HL-60/S4 (cell line): ENCODE measurements around the gene U2AF2.

Source experiments
- in situ Hi-C: fragments of 300-500 bp; cut with MboI; formaldehyde crosslinking; loops from 2 replicates; pipeline ENCODE4 v1.14.3; 2022; ENCODE audit warnings: low sequenced_read_pairs

Gene U2AF2

DNA sequence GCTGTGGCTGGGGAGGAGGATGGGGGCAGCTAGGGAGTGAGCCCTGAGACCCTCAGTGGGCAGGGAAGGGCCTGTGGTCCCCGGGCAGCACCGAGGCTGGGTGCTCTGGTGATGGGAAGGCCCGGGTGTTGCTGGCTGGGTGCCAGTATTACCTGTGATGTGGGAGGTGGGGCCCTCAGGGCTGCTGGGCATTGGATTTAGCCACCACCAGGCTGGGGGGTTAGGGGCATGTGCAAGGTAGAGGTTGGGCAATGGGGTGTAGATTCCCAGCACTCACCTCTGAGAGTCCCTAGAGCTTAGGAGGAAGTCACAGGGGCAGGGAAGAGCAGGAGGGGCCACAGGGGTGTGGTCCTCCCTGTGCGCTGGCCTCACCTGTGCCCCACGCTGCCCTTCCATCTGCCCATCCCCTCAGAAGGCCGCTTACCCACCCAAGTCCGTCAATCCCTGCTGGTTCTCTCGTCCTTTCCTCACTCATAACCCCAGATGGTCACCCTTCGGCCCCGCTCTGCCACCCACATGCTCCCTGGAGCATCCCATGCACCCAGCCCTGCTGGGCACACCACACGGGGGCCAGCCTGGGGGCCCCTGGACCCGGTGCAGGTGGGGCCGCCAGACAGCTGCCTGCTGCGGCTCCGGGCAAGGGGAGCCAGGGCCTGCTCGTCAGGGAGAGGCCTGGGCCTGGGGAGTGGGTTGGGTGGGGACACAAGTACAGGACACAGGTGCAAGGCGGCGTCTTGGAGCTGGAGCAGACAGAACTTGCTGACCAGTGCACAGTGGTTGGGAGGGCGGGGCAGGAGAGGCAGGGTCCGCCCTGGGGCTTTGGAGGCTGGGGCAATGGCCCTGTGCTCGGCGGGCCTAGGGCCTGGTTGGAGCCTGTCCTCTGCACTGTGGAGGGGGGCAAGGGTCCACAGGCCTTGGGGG, 32.7 kb downstream of the U2AF2 start:
- in situ Hi-C loops = no loop called here

DNA sequence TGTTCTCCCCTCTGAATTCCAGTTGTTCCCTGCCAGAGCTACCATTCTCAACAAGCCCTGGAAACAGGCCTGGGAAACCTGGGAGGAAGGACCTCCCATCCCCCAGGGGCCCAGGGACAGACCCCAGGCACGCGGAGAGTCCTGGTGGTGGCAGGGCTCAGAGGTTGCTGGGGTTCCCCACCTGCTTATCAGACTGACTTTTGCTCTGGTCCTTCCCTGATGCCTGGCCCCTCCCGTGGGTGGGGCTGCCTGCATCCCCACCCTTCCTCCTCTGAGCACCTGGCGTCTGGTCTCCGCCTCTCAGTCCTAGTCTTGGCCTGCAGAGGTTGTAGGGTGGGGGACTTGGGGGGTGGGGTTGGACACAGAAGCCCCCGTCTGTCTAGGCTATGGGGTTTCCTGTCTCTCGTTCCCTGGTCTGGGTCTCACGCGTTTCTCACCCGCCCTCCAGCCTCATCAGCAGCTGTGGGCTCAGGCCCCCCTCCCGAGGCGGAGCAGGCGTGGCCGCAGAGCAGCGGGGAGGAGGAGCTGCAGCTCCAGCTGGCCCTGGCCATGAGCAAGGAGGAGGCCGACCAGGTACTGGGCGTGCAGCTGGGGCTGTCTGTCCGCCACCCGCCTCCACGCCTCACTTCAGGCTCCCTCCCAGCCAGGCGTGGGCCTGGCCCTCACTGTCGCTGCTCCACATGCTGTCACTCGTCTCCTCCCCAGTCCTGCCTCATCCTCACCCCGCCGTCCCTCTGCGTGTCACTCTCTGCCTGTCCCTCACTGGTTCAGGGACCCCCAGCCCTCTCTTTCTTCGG, 33.8 kb downstream of the U2AF2 start:
- in situ Hi-C loops = no loop called here

DNA sequence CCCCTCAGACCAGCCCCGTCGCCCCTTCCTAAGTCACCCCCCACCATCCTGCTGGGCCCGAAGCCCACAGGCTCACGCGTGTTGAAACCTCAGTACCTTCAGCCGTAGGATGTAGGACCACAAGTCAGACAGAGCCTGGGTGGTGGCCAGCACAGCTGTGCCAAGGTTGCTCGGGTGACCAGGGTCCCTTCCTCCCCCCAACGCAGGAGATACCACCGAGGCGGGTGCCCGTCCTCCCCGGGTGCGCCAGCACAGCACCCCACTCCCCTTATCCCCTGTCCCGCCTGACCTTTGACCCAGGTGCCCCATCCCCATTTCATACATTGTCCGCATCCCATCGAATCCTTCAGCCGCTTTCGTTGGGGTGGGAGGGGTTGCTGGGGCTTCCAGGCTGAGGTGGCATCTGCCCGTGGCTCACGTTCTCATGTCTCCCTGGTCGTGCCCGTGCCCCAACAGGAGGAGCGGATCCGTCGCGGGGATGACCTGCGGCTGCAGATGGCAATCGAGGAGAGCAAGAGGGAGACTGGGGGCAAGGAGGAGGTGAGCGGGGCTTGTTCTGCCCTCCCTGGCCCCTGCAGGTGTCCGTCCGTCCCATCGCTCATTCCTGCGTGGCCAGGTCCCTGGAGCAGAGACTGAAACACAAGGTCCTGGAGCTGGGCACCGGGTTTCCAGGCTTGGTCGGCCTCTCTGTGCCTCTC, 34.7 kb downstream of the U2AF2 start:
- in situ Hi-C loops = no loop called here

DNA sequence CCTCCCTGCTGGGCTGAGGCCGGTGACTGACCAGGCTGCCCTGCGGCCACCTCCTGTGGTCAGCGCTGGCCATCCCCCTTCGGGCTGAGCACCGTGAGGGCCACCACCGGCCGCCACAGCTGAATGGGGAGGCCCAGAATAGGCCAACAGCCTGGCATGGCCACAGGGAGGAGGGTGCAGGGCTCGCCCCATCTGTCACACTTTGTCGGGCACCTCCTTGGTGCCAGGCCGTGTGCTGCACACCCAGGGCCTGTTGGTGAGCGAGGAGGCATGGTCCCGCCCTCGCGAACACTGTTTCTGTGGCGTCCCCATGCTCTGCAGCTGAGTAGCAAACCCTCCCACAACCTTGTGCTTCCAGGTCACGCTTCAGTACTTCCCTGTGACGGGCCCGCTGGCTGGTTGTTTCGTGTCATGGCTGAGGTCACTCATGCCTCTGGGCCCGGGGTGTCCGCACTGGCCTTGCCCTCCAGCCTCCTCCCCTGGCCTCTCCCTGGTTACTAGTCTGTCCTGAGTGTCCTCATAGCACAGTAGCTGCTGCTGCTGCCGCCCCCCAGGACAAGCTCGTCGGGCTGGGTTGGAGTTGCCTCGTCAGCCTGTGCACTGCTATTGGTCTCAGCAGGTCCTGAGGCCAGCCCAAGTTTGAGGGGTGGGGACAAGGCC, 35.4 kb downstream of the U2AF2 start:
- in situ Hi-C loops = no loop called here

DNA sequence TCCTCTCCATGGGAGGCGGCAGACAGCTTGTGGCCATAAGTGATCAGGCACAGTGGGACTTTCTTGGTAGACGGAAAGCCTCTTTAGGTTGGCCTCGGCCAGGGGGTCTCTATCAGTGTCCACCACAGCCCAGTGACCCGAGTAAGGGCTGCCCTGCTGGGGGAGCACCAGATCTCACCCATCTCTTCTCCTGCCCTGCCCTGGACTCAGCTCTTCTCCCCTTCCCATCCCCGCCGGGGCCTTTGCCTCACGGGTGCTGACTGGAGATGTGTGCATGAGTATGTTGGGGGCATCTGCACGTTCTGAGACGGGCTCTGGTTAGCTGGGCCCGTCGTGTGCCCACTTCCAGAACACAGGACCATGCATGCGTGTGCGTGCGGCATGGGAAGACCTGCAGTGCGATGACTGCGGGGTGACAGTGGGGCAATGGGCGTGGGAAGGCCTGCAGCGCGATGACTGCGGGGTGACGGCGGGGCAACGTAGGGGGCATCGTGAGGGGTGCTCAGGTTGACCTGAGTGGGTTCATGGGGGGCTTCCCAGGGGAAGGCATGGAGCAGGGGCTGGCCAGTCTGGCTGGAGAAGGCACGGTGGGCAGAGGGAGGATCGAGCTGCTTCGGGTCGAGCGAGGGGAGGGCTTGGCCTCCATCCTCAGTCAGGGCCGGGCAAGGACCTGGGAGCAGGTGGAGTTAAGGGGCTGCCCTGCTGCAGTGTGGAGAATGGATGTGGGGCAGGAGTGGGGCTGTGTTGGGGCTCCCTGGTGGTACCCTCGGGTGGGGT, 36.1 kb downstream of the U2AF2 start:
- in situ Hi-C loops = no loop called here

DNA sequence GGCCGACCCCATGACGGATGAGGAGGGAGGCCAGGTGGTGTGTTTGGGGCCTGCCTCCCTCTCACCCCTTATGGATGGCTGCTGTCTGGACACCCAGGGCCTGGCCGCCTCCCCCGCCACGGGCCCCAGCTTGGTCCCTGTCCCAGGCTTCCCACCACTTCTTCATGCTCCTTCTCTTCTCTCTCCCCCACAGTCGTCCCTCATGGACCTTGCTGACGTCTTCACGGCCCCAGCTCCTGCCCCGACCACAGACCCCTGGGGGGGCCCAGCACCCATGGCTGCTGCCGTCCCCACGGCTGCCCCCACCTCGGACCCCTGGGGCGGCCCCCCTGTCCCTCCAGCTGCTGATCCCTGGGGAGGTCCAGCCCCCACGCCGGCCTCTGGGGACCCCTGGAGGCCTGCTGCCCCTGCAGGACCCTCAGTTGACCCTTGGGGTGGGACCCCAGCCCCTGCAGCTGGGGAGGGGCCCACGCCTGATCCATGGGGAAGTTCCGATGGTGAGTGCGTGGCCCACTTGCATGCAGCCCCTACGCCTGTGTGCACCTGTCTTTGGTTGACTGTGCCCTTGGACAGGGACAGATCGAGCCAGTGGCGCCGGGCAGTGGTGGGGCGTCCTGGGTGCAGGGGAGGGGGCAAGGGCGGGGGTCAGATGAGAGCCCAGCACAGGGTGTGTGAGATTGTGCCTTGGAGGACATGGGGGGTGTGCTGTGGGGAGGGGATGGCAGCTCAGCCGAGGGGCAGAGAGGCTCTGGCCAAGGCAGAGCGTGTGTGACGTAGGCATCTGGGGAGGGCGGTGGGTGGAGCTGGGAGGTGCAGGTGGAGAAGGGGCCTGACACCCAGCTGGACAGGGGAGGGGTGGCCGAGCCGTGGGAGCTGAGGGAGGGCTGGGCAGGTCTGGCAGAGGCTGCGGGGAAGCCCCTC, 37.0 kb downstream of the U2AF2 start:
- in situ Hi-C loops = no loop called here

DNA sequence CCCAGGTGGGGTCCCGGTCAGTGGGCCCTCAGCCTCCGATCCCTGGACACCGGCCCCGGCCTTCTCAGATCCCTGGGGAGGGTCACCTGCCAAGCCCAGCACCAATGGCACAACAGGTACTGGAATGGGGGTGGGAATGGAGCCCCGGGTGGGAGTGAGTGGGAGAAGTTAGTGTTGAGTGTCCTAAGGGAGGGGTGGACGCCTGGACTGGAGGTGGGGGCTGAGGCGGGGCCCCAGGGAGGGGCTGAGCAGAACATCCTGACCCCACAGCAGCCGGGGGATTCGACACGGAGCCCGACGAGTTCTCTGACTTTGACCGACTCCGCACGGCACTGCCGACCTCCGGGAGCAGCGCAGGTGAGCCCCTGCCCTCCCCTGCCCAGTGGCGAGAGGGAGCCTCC, 37.8 kb downstream of the U2AF2 start:
- in situ Hi-C loops = no loop called here

DNA sequence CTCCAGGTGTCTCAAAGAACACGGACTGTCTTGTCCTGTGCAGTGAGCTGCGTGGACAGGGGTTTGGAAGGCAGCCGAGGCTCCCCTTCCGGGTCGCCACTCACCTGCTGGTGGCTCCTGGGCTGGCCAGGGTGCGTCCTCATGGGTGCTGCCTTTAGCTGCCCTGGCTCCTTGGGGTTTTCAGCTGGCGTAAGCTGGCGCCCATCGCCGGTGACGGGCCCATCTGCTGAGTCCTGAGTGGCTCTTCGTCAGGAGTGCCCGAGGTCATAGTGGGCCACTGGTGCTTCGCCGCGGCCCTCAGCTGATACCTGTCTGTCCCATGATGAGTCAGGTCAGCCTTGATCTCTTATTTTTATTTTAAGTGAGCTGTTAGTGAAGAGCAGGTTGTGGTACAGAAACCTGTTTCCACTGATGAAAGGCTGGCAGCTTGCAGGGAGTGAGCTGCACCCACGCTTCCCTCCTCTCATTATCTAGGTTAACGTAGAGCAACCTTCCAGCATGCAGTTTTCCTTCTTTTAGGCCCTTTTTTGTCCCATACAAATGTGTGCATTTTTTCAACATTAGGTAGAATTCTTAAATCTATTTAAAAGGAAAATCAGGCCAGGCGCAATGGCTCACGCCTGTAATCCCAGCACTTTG, 38.6 kb downstream of the U2AF2 start:
- in situ Hi-C loops = no loop called here

DNA sequence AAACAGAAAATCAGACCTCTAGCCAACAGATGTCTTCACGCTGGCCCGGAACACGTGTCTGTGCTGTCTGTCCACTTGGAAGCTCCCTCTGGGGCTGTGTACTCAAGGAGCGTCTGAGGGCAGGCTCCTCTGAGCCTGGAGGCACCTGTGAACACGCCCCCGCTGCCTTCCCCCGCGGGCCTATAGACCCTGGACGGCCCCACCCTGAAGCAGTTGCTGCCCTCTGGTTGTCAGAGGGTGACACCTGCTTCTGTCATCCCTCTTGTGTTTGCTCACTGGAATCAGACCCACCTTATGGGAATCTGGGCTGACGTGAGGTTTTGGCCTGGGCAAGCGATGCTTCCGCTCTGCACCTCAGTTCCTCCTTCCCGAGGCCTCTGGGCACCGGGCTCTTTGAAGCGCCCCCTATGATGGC, 39.4 kb downstream of the U2AF2 start:
- in situ Hi-C loops = no loop called here

DNA sequence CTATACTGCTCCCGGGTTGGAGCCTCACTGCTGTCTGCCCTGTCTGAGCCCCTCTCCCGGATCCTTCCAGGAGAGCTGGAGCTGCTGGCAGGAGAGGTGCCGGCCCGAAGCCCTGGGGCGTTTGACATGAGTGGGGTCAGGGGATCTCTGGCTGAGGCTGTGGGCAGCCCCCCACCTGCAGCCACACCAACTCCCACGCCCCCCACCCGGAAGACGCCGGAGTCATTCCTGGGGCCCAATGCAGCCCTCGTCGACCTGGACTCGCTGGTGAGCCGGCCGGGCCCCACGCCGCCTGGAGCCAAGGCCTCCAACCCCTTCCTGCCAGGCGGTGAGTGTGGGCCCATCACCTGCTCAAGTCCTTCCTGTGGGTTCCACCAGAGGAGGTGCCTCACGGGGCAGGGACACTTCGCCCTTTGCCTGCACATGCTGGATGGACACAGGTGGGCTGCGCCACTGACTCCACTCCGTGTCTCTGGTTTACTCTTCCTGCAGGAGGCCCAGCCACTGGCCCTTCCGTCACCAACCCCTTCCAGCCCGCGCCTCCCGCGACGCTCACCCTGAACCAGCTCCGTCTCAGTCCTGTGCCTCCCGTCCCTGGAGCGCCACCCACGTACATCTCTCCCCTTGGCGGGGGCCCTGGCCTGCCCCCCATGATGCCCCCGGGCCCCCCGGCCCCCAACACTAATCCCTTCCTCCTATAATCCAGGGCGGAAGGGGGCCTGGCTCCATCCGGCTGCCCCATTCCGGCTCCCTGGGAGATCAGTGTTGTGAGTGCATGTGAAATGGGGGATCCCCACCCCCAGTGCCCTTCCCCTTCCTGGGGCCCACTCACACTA, 40.0 kb downstream of the U2AF2 start:
- in situ Hi-C loops = no loop called here

DNA sequence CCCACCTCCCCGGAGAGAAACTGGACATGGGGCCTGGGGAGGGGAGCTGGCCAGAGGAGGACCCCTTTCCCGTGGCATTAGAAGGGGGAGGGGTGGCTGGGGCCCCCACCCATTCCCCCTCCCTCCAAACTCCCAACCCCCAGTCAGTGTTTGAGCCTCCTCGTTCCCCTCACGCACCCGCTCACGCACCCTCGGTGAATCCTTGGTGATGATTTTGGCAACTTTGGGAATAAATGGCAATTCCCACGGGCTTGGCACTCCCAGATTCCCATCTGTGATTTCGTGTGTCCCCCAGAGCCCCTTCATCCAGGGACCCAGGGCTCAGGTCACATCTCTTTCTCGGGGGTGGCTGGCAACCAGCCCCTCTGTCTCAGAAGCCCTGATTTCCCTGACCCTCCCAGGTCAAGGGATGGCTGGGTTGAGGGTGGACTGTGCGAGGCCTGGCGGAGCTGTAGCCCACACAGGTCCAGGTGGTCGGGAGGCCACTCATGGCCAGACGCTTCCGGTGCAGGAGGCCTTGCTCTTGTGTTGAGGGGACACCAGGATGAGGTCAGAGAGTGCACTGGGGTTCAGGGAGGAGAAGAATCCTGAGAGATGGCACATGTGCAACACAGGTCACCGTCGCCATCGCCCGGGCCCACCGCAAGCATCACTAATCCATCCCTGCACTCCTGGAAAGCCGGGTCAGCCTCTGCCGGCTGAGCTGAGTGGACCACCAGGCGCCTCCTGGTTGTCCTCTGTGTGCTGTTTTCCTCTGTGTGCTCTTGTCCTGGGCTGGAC, 40.9 kb downstream of the U2AF2 start:
- in situ Hi-C loops = no loop called here

DNA sequence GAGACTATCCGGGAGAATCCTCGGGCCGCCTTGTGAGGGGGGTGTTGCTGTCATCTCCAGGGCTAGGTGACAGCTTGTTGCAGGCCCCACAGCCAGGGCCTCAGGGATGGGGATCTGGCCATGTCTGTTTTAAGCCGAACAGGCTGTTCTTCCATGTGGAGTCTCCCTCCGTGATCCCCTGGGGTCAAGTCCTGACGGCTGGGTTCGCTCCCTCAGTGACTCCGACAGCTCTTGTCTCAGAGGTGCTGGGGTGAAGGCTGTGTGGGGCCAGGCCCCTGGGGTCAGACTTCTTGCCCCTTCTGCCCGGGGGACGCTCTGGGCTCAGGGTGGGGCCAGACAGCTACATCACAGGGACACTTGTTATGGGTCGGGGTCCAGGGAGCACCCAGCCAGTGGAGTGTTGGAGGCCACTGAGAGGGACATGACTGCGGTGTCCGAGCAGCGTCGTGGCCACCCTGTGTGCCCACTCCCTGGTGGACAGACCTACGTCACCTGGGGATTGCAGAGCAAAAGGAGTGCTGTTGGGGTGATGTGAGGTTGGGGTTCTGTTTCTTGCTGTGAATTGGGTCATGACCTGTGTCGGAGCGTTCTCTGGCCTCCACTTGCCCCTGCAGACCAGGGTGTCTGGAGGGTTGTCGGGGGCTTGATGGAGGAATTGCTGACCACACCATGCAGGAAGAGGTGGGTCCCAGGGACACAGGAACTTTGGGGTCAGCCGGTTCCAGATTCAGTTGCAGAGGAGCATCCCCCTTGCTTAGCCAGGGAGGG, 41.6 kb downstream of the U2AF2 start:
- in situ Hi-C loops = no loop called here

DNA sequence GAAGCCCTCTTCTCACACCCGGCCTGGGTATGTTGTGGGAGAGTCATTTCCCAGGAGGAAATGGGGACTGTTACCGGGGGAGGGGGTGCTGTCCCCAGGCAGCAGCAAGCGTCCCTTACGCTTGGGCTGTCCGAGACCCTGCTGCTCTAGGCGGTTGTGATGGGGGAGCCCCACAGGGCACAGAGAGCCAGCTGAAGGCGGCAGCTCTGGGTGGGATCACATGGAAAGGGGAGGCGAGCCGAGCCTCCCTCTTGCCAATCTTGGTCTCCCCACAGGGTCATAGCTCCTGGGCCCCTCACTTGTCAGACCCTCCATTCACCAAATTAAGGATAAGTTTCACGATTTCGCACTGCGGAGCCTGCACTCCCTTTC, 42.2 kb downstream of the U2AF2 start:
- in situ Hi-C loops = no loop called here

DNA sequence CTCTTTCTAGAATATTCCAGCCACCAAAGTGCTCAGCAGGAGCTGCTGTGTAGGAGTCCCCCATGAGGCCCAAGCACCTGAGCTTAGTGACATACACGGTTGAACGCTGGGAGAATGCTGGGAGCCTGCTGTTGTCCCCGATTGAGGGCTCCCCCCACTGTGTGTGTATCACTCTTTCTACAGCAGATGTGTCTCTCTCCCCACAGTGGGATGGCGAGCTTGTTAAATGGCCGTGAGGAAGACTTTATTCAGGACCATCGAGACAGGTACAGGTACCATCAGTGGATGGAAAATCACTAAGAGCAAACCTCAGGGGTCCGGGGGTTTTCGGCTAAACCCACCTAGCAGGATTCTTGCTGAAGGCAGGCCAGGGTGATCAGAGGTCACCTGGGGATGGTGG, 42.9 kb downstream of the U2AF2 start:
- in situ Hi-C loops = no loop called here

DNA sequence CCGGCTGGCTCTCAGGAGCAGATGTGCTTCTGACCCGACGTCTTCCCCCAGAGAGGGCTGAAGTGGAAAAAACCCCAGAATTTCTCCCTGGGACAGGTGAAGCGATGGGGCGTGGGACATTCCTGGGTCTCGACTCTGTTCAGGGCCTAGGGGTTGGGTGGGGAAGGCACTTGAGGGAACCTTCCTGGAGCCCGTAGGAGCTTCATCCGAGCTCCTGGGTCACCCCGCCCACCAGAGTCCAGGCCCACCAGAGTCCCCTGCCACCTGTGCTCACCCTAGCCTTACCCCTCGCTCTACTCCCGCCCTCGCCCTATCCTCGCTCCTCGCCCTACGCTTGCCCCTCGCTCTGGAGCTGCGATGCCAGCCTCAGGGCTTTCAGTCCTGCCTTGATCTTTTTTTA, 43.4 kb downstream of the U2AF2 start:
- in situ Hi-C loops = no loop called here

DNA sequence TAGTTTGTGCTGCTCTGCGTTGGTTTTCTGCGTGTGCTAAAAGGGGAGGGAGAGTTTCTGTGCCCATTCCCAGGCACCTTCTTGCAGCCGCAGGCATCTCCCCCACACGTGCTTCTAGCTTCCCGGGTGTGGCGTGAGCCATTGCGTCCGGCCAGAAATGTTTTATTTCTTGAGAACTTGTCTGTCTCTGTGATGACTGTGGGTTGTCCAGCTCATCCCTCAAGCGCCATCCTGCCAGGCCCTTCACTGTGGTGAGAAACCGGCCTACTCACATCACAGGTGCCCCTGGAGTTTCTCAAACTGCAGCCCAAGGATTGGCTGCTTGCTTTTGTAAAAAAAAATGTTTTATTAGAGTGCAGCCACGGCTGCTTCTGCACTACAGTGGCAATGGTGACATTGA, 44.4 kb downstream of the U2AF2 start:
- in situ Hi-C loops = no loop called here
